ENCODE data around the gene EHD3.
A peak's percentile ranks its signal among the peaks of the same experiment; 100 is the strongest.
"Not testable (repeated sequence)": the region's sequence is repeated elsewhere in the genome, so short reads cannot be mapped to it uniquely, and the experiment has no call there.

The EHD3 gene

DNA sequence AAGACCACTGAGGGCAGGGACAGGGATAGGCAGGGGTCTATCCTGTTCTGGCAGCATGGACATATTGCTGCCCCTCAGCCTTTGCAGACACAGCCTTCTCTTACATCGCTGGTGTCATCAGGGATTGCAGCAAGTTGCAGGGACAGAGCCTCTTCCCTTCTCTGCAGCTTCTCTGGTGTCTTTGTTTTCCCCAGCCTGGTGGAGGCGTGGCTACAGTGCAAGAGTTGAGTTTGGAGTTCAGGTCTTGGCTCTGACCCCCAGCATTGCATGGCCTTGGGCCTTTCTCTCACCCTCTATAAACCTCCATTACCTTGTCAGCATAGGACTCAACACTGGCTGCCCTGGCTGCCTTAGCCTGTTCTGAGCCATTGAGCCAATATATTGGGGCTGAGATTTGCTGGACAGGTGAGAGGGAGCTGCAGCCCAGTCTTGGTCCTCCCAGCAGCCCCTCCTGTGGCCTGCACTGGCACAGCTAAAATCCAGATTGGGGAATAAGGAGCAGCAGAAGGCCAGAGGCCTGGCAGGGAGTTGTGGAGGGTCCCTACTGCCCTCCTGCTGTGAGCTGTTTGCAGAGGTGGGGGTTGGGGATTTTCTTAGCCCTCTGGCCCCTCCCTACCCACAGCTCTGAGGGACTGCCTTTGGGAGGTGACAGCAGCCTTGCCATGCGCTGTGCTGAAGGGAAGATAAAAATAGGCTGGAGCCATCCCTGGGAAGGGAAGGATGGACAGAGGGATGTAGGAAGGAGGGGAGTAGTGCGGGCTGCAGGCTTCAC lies 22.8 kb downstream of the EHD3 start:
- DNase-seq, result no peak

DNA sequence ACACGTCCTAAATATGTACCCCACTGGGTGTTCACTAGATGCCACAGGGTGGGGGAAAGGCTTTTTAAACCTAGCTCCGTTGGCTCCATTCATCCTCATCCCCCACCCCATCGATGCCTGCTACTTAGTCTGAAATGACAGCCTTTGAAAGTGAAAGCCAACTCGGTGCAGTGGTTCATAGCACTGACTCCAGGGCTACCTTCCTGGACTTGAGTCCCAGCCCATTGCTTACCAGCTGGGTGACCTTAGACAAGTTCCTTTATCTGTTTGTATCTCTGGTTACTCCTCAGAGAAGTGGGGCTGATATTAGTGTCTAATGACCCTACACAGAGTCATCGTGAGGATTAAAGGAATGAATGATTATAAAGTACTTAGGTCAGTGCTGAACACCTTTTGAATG lies 24.4 kb downstream of the EHD3 start:
- no peak for DNase-seq

- DNase-seq, result no peak
Measured at GRCh38 chr2:31259075-31259474, 25.1 kb downstream of the EHD3 start.

- DNase-seq, result no peak
Measured at GRCh38 chr2:31260870-31261269, 26.9 kb downstream of the EHD3 start.

- no peak for DNase-seq
Measured at GRCh38 chr2:31263636-31264190, 29.8 kb downstream of the EHD3 start.

- DNase-seq, result no peak
Measured at GRCh38 chr2:31265234-31265633, 31.3 kb downstream of the EHD3 start.

DNA sequence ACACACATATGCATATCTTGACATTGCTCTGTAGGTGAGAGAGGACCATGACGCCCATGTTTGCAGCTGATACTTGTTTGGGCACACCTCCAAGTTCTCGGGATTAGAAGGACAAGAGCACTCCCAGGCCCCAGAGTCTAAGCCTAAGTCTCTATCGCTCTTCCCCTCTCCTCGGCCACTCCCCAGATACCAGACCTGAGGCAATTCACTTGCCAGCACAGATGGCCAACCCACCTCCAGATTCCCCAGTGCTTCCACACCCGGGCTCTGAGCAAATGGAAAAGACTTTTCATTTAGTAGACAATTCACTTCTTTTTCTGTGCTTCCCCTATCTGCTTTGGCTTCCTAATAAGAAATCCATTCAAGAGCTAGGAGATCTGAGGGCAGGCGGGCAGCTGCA lies 32.9 kb downstream of the EHD3 start:
- DNase-seq, result no peak

DNA sequence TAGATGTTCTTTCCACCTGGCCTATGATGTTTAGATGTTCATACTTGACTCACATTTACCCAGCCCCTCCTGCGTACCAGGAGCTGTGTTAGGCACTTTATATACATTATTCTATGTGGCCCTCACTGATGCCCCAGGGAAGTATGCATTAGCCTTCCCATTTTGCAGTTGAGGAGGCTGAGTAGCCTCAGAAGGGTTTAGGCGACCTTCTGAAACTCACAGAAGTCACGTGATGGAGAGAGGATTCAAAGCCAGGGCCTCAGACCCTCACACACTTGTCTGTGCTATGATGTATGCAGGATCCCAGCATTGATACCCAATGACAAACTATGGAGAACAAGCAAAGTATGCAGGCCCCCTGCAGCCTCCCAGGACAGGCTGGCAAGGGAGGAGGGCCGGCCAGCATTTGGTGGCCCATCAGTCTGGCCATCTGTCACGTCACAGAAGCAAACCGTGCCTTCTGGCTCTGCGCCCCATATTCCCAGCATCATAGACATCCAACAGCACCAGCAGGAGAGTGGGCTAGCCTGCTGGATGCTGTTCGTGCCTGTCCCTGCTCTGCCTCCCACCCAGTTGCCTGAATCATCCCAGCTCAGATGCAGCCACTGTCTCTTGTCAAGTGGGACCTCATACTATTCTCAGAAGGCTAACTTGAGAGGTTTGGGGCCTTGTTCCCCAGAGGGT lies 33.6 kb downstream of the EHD3 start:
- no peak for DNase-seq

DNA sequence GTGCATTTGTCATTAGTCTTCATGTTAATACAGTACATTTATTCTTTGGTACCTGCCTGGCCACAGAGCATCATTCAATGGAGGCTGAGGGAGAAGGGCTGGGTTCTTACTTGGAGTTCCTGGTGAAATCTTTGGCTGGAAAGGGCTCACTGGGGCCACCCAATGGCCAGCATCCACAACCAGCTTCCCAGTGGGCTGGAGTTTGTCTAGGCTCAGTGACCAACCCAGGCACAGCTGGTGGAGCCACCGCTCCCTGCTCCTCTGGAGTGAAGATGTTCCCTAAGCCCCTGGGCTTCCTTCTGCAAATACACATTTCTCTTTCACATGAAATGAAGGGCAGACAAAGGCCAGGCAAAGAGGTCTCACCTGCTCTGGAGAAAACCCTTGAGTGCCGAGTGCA lies 34.4 kb downstream of the EHD3 start:
- DNase-seq, result no peak

GRCh38 chr2:31269087-31269486 lies 35.1 kb downstream of the EHD3 start:
- no peak for DNase-seq

- DNase-seq, result no peak
Measured at GRCh38 chr2:31270131-31270530, 36.2 kb downstream of the EHD3 start.

DNA sequence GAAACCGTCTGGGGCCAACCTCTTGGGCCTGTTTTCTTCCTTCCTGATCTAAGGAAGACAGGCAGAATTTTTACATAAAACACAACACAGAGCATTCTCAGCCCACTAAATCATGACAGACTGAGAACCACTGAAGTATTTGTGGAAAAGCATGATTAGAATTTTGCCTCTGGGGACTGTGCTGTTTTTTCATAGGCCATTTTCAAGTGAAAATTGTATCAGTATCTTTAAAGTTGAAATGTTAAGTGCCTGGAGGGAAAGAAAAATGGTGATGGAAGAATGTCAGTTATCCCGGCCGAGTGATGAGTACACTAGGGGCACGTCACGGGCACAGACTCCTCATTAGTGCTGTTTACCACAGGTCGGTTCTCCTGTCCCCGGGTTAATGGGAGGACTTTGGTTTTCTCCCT lies 36.9 kb downstream of the EHD3 start:
- no peak for DNase-seq

DNA sequence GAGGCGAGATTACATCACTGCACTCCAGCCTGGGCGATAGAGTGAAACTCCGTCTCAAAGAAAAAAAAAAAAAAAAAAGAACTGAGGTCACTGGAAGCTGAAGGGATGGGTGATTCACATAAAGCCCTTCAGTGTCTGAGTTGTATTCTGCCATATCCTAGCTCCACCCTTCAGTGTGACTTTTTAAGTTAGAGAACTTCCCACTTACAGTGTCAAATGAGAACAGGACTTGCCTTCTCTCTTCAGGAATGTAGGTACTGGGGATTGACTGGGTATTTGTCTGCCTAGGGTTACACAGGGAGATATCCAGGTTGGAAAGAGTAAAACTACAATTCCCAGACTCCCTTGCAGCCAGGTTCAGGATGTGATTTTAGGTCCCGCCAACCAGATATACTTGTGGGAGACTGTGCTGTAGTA lies 37.9 kb downstream of the EHD3 start:
- peak; percentile 76 for DNase-seq

GRCh38 chr2:31274401-31275075 lies 40.6 kb downstream of the EHD3 start:
- no peak for DNase-seq

DNA sequence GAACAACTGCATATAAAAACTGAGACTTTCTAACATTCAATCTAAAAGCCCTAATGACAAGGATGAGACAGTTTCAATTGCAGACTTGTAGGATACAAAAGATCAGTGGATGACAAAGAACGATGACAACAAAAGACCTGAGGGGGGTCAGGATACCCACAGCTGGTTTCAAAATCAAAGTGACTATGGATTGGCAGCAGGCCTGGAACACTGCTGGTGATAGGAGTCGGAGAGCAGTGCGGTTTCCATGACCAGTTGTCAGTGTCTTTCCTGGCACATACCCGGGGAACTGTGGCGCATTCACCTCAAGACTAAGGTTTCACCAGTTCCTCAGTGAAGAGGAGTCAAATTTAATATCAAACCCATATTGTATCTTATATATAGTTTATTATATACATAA lies 42.0 kb downstream of the EHD3 start:
- DNase-seq, result no peak

DNA sequence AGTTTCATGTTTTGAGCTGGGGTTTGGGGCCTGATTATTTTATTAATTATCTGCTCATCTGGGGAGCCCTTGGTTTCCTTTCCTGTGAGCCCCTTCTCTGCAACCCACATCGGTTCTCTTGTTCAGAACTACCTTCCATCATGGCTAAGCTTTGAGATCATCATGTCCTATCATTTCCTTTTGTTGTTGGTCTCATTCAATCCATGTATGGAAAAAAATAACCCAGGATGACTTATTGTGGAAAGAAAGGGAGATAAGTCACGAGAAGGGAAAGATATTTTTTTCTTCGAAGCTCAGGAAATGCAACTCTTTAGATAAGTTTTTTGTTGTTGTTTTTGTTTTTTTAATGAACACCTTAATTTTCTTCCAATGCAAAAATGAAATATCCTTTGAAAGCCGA lies 43.7 kb downstream of the EHD3 start:
- DNase-seq, result no peak

DNA sequence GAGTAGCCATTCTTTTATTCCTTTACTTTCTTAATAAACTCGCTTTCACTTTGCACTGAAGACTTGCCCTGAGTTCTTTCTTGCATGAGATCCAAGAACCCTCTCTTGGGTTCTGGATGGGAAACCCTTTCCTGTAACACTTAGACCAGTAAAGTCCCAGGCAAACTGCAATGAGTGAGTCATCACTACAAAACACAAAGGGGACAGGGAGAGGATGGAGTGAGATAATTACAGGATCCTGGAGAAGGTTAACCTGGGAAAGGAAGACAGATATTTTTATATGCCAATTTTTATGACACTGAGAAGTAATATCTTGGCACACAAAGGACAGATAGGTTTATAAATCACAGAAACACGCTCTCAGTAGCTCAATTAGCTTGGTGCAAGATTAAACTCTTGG lies 48.7 kb downstream of the EHD3 start:
- DNase-seq, result no peak

DNA sequence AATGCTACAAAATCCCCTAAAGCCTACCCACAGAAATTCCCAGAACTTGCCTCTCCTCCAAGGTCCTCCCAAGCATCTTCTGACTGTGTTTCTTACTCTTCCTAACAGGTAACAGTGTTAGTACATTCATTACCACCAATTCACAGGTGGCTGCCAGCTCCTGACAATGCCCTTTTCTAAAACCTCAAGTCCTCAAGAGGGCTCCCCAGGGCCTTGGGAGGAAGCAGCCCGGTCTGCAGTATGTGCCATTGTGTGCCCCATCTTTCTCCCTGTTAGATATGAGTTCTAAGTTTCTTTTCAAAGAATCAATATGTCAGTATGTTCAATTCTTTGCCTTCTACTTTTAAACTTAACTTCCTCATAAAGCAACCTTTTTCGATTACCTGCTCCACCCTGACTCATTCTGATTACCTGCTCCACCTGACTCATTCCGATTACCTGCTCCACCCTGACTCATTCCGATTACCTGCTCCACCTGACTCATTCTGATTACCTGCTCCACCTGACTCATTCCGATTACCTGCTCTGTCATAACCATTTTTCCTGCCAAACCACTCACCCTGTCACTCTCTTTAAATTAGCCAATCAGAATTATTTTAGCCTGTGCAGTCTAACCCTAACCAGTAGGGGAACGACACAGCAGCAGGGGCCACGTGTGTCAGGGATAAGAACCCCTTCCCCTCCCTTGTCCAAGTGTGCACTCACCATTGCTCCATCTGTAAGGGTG lies 49.4 kb downstream of the EHD3 start:
- DNase-seq, result not testable (repeated sequence)

DNA sequence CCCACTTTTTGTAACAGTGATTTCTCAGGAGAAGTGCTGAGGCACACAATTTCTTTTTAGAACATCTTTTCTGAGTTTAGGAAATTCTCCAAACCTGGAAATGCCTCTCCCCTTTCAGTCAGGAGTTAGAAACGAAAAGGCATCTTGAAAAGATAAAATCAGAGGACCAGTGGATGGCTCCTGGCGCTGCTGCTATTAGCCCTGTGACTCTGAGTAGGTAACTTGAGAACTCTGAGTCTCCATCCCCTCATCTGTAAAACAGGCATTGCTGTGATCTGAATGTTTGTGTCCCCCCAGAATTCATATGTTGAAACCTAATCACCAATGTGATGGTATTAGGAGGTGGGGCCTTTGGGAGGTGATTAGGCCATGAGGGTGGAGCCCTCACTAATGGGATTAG lies 50.2 kb downstream of the EHD3 start:
- DNase-seq, result no peak

DNA sequence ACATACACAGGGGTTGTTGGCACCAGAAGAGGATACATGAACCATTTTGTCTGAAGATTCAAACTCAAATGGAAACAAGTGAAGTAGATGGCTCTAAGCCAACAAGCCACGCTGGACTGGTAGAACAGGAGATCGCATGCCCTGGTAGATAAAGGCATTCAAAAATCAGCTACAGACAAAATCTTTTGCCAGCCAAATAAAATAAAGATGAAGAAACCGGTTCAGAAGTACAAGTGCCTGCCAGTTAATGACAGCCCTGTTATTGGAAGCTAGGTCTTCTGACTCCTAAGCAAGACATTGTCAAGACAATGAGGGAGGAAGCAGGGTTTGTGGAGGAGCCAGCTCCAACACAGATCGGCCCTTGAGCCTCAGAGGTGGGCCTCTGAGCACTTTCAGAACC lies 52.3 kb downstream of the EHD3 start:
- no peak for DNase-seq

GRCh38 chr2:31286961-31287550 lies 53.1 kb downstream of the EHD3 start:
- DNase-seq, result no peak

DNA sequence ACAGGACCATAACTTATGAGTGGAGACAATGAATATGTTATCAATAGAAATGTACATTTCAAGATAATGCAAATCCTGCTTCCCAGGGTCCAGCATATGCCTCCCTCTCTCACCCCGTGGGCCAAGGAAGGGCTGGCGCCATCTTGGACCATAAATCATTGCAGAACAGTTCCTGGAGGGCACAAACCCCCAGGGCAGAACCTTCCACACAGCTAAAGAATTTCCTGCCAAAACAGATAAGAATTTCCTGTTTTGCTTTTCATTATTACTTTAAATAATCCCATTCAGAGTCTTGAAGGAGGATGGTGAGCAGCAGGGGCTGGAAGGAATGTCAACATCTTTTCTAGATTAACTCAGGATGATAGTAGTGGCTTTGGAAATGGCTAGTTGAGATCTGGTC lies 53.7 kb downstream of the EHD3 start:
- no peak for DNase-seq

- DNase-seq, result peak; percentile 46
Measured at GRCh38 chr2:31294196-31294595, 60.2 kb downstream of the EHD3 start.

All from MV-4-11 (cell line).